Breast epithelium (tissue), 3 donors: Measurements from ENCODE around the gene SHTN1.

Experiments
- POLR2A ChIP-seq: fragments of 450-650 bp; IDR thresholded peaks from one replicate; pipeline ENCODE4 v1.6.1; 2016; ENCODE audit warnings: antibody characterized with exemption, mild to moderate bottlenecking, moderate library complexity
- POLR2AphosphoS5 ChIP-seq, 3 donors: sonication (generic); formaldehyde crosslinking; IDR thresholded peaks; one replicate each; pipeline ENCODE4 v1.6.1; 2017; ENCODE audit warnings: antibody characterized with exemption in 3 of 3
- TF ChIP-seq, protein P1 (sequence below), 3 donors: fragments of 450-650 bp; IDR thresholded peaks; one replicate each; pipeline ENCODE4 v1.5.1; 2016 to 2017; ENCODE audit warnings: antibody characterized with exemption in 3 of 3, mild to moderate bottlenecking in 3 of 3, moderate library complexity in 3 of 3

GRCh38 chr10:116960066-116960776, 44.8 kb downstream of the SHTN1 start:
- TF ChIP-seq, protein P1, sequence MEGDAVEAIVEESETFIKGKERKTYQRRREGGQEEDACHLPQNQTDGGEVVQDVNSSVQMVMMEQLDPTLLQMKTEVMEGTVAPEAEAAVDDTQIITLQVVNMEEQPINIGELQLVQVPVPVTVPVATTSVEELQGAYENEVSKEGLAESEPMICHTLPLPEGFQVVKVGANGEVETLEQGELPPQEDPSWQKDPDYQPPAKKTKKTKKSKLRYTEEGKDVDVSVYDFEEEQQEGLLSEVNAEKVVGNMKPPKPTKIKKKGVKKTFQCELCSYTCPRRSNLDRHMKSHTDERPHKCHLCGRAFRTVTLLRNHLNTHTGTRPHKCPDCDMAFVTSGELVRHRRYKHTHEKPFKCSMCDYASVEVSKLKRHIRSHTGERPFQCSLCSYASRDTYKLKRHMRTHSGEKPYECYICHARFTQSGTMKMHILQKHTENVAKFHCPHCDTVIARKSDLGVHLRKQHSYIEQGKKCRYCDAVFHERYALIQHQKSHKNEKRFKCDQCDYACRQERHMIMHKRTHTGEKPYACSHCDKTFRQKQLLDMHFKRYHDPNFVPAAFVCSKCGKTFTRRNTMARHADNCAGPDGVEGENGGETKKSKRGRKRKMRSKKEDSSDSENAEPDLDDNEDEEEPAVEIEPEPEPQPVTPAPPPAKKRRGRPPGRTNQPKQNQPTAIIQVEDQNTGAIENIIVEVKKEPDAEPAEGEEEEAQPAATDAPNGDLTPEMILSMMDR (IDR thresholded peaks at IDR 0.05) = no peak
- no peak for TF ChIP-seq POLR2AphosphoS5 (IDR thresholded peaks at IDR 0.05)
- TF ChIP-seq POLR2A = no peak
